Neural progenitor cell (in vitro differentiated cells): ENCODE results near the gene CREBRF. TPM values are rescaled to one million over a fixed set of nuclear protein-coding genes. Genes with fewer than 3 reads are reported as not detected.
A peak's percentile ranks its signal among the peaks of the same experiment; 100 is the strongest.

Source experiments
- DNase-seq: peaks from one replicate; pipeline ENCODE4 v3.0.0-alpha.2; 2016; ENCODE audit warnings: low spot score
- H2AFZ ChIP-seq: fragments of 200-600 bp; sonication (generic); replicated peaks from 2 replicates; pipeline ENCODE4 v1.6.1; 2016; ENCODE audit warnings: antibody characterized with exemption
- H3F3A ChIP-seq: fragments of 200-600 bp; sonication (generic); 2 replicates; pipeline ENCODE4 v1.6.1; 2016; ENCODE audit warnings: antibody characterized with exemption, low read depth
- H3K27ac ChIP-seq: fragments of 200-600 bp; sonication (generic); 2 replicates; pipeline ENCODE4 v1.5.1; 2016; ENCODE audit warnings: mild to moderate bottlenecking
- H3K27me3 ChIP-seq: fragments of 200-600 bp; sonication (generic); 2 replicates; pipeline ENCODE4 v1.6.1; 2016; ENCODE audit warnings: mild to moderate bottlenecking, moderate library complexity
- H3K36me3 ChIP-seq: fragments of 200-600 bp; sonication (generic); 2 replicates; pipeline ENCODE4 v1.5.1; 2016
- H3K4me1 ChIP-seq: fragments of 200-600 bp; sonication (generic); 2 replicates; pipeline ENCODE4 v1.6.1; 2016; ENCODE audit warnings: mixed run types
- H3K4me2 ChIP-seq: fragments of 200-600 bp; sonication (generic); 2 replicates; pipeline ENCODE4 v1.6.1; 2016
- H3K4me3 ChIP-seq: fragments of 200-600 bp; sonication (generic); 2 replicates; pipeline ENCODE4 v1.5.1; 2016
- H3K79me2 ChIP-seq: fragments of 200-600 bp; sonication (generic); 2 replicates; pipeline ENCODE4 v1.6.1; 2016; ENCODE audit warnings: low read depth
- H3K9ac ChIP-seq: fragments of 200-600 bp; sonication (generic); 2 replicates; pipeline ENCODE4 v1.6.1; 2016
- H3K9me3 ChIP-seq: fragments of 200-600 bp; sonication (generic); 2 replicates; pipeline ENCODE4 v1.5.1; 2016; ENCODE audit warnings: low read depth
- H4K20me1 ChIP-seq: fragments of 200-600 bp; sonication (generic); 2 replicates; pipeline ENCODE4 v1.6.1; 2016; ENCODE audit warnings: low read depth
- H3K27ac Mint-ChIP-seq: 3 replicates; pipeline ENCODE4 v1.8.0; 2021; ENCODE audit warnings: mixed read lengths
- H3K27me3 Mint-ChIP-seq: 2 replicates; pipeline ENCODE4 v1.8.0; 2022; ENCODE audit warnings: low read depth, mild to moderate bottlenecking, inconsistent platforms, moderate library complexity, mixed read lengths; ENCODE audit not compliant: insufficient read depth
- H3K36me3 Mint-ChIP-seq: 3 replicates; pipeline ENCODE4 v1.8.0; 2021; ENCODE audit warnings: mixed read lengths
- H3K4me1 Mint-ChIP-seq: 3 replicates; pipeline ENCODE4 v1.8.0; 2021; ENCODE audit warnings: mixed read lengths
- H3K4me3 Mint-ChIP-seq: 3 replicates; pipeline ENCODE4 v1.8.0; 2021; ENCODE audit warnings: mild to moderate bottlenecking, moderate library complexity, mixed read lengths
- H3K9me3 Mint-ChIP-seq: 3 replicates; pipeline ENCODE4 v1.8.0; 2020; ENCODE audit warnings: mixed read lengths
- EZH2 ChIP-seq: fragments of 200-600 bp; sonication (generic); IDR thresholded peaks from 2 replicates; pipeline ENCODE4 v1.6.1; 2017; ENCODE audit warnings: antibody characterized with exemption, mild to moderate bottlenecking, moderate library complexity
- EZH2phosphoT487 ChIP-seq: fragments of 200-600 bp; sonication (generic); IDR thresholded peaks from 2 replicates; pipeline ENCODE4 v1.6.1; 2017; ENCODE audit warnings: antibody characterized with exemption
- total RNA-seq: library from RNA; depleted of rRNA; stranded (reverse); fragments of >200 nt; gene quantifications from 2 replicates; pipeline ENCODE4 v1.2.3, GENCODE V29; 2015; ENCODE audit warnings: low replicate concordance
- TF ChIP-seq, protein P1 (sequence below): fragments of 200-600 bp; sonication (generic); IDR thresholded peaks from 2 replicates; pipeline ENCODE4 v1.5.1; 2017; ENCODE audit warnings: antibody characterized with exemption, mild to moderate bottlenecking

CREBRF gene
- total RNA-seq, 1 donor from 2014 or later: 14.3 TPM

DNA sequence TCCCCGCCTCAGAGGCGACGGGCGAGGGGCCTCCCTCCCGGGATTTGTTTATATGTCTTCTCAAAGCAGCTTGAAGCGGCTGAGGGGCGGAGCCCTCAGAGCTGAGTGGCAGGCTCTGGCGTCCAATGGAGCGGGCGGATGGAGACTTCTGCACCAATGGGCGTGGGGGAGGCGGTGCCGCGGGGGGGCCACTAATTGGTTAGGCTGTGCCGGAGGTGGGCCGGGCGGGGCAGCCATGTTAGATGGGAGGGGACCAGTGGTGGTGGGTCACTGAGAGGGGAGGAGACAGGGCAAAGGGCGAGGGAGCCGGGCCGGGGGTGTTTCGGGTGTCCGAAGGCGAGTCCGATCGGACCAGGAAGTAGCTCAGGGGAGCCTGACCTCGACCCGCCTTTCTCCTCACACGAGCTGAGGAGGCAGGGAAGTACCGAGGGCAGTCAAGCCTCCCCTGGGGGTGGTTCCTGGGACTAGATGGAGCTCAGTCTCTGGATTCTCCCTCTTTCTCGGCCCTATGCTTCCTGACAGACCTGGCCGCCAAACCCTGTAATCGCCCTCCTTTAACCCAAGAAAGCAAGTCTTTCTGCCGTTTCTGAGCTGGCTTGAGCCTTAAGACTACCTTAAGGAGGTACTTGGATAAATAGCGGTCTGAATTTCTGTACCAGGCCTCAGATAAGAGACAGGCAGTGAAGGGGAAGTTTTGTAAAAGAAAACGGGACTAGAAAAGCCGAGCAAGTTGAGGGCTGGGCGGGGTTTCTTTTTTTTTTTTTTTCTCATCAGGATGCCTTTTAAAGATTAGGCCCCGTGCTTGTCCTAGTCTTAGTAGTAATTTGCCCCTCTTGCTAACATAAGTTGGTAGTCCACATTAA, 1.1 kb downstream of the CREBRF start:
- Histone ChIP-seq H3K9ac (peak overlapping the region; percentile 56), H3K4me3 (peak overlapping the region; percentile 96), H3K4me1 (peaks cover 12% of the 10 kb centered on the region), H2AFZ (peak overlapping the region; percentile 74), H3K27ac (peak overlapping the region; percentile 92), H3K4me2 (peak overlapping the region; percentile 80), H3K27me3 (no peaks in the 10 kb centered on the region), H3K9me3 (no peaks in the 10 kb centered on the region), H4K20me1 (no peaks in the 10 kb centered on the region), H3K36me3 (no peaks in the 10 kb centered on the region), H3F3A (peaks cover 13% of the 10 kb centered on the region), H3K79me2 (peaks cover 11% of the 10 kb centered on the region)
- DNase-seq: peak; percentile 100
- no peak for TF ChIP-seq EZH2phosphoT487
- TF ChIP-seq, protein P1, sequence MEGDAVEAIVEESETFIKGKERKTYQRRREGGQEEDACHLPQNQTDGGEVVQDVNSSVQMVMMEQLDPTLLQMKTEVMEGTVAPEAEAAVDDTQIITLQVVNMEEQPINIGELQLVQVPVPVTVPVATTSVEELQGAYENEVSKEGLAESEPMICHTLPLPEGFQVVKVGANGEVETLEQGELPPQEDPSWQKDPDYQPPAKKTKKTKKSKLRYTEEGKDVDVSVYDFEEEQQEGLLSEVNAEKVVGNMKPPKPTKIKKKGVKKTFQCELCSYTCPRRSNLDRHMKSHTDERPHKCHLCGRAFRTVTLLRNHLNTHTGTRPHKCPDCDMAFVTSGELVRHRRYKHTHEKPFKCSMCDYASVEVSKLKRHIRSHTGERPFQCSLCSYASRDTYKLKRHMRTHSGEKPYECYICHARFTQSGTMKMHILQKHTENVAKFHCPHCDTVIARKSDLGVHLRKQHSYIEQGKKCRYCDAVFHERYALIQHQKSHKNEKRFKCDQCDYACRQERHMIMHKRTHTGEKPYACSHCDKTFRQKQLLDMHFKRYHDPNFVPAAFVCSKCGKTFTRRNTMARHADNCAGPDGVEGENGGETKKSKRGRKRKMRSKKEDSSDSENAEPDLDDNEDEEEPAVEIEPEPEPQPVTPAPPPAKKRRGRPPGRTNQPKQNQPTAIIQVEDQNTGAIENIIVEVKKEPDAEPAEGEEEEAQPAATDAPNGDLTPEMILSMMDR: no peak
- TF ChIP-seq EZH2: no peak
- Mint-ChIP-seq H3K27me3 (no peaks in the 10 kb centered on the region), H3K4me3 (peak overlapping the region; percentile 95), H3K27ac (peak overlapping the region; percentile 97), H3K36me3 (no peaks in the 10 kb centered on the region), H3K4me1 (peaks cover 5% of the 10 kb centered on the region), H3K9me3 (no peaks in the 10 kb centered on the region)

- H3K9me3 ChIP-seq: no peaks in the 10 kb centered on the region
- H3K79me2 ChIP-seq: peaks cover 11% of the 10 kb centered on the region
- no peak overlapping the region for H3K4me3 Mint-ChIP-seq
Measured at GRCh38 chr5:173062141-173062540, 6.0 kb downstream of the CREBRF start.

GRCh38 chr5:173065155-173065554, 9.0 kb downstream of the CREBRF start:
- H3F3A ChIP-seq: no peaks in the 10 kb centered on the region
- Mint-ChIP-seq H3K9me3 (no peaks in the 10 kb centered on the region), H3K27ac (no peak overlapping the region), H3K4me1 (no peaks in the 10 kb centered on the region), H3K4me3 (no peak overlapping the region), H3K36me3 (no peaks in the 10 kb centered on the region), H3K27me3 (peaks cover 2% of the 10 kb centered on the region)
- H3K27me3 ChIP-seq: no peaks in the 10 kb centered on the region
- H3K4me1 ChIP-seq: no peaks in the 10 kb centered on the region
- TF ChIP-seq EZH2: no peak
- no peak for TF ChIP-seq EZH2phosphoT487
- TF ChIP-seq, protein P1: no peak
- H3K4me3 ChIP-seq: no peak overlapping the region
- no peak overlapping the region for H3K4me2 ChIP-seq
- H2AFZ ChIP-seq: no peak overlapping the region
- H3K9me3 ChIP-seq: no peaks in the 10 kb centered on the region
- DNase-seq: no peak
- H3K36me3 ChIP-seq: no peaks in the 10 kb centered on the region
- H3K27ac ChIP-seq: no peak overlapping the region
- H4K20me1 ChIP-seq: no peaks in the 10 kb centered on the region
- no peaks in the 10 kb centered on the region for H3K79me2 ChIP-seq
- no peak overlapping the region for H3K9ac ChIP-seq

More at GRCh38 chr5:173062141-173062540, 6.0 kb downstream of the CREBRF start:
- Histone ChIP-seq H3K4me2 (no peak overlapping the region), H3K27ac (no peak overlapping the region), H3K4me1 (peaks cover 6% of the 10 kb centered on the region), H3K36me3 (no peaks in the 10 kb centered on the region), H4K20me1 (no peaks in the 10 kb centered on the region), H3K27me3 (no peaks in the 10 kb centered on the region), H3F3A (peaks cover 13% of the 10 kb centered on the region), H3K4me3 (no peak overlapping the region), H2AFZ (no peak overlapping the region), H3K9ac (no peak overlapping the region)
- no peaks in the 10 kb centered on the region for H3K36me3 Mint-ChIP-seq
- TF ChIP-seq EZH2: no peak
- TF ChIP-seq EZH2phosphoT487: no peak
- TF ChIP-seq, protein P1: no peak
- peaks cover 3% of the 10 kb centered on the region for H3K4me1 Mint-ChIP-seq
- no peak overlapping the region for H3K27ac Mint-ChIP-seq
- H3K27me3 Mint-ChIP-seq: peaks cover 2% of the 10 kb centered on the region
- DNase-seq: no peak
- no peaks in the 10 kb centered on the region for H3K9me3 Mint-ChIP-seq
